ENCODE measurements around the gene SLC66A1. TPM values are rescaled to one million over a fixed set of nuclear protein-coding genes. Genes with fewer than 3 reads are reported as not detected.

The SLC66A1 gene
- total RNA-seq, 1 experiment from 2014 or later, result 24.0 TPM

GRCh38 chr1:19329188-19329587 lies 17.1 kb downstream of the SLC66A1 start:
- Mint-ChIP-seq H3K27ac (ENCODE audit: unreplicated experiment) (peak overlapping the region; percentile 10), H3K27me3 (ENCODE audit: insufficient read depth, unreplicated experiment) (no peaks in the 10 kb centered on the region), H3K4me1 (ENCODE audit: low read depth, unreplicated experiment) (no peaks in the 10 kb centered on the region), H3K36me3 (ENCODE audit: insufficient read depth, unreplicated experiment) (peaks cover 26% of the 10 kb centered on the region), H3K4me3 (ENCODE audit: unreplicated experiment) (no peak overlapping the region), H3K9me3 (ENCODE audit: unreplicated experiment) (no peaks in the 10 kb centered on the region)
- intact Hi-C loops (cut with micrococcal nuclease; ENCODE audit: unreplicated experiment), result no loop called here
- H3K4me3 ChIP-seq (ENCODE audit: low read depth, low read length), result no peak overlapping the region
- DNase-seq, result no peak
- POLR2A ChIA-PET, result interaction anchor here (0.6 kb wide), 1 partner anchor 114 kb away, joined by 4 read pairs; no protein-coding TSS in a partner anchor
- H3K4me1 ChIP-seq, result no peaks in the 10 kb centered on the region
- TF ChIP-seq, protein P1, sequence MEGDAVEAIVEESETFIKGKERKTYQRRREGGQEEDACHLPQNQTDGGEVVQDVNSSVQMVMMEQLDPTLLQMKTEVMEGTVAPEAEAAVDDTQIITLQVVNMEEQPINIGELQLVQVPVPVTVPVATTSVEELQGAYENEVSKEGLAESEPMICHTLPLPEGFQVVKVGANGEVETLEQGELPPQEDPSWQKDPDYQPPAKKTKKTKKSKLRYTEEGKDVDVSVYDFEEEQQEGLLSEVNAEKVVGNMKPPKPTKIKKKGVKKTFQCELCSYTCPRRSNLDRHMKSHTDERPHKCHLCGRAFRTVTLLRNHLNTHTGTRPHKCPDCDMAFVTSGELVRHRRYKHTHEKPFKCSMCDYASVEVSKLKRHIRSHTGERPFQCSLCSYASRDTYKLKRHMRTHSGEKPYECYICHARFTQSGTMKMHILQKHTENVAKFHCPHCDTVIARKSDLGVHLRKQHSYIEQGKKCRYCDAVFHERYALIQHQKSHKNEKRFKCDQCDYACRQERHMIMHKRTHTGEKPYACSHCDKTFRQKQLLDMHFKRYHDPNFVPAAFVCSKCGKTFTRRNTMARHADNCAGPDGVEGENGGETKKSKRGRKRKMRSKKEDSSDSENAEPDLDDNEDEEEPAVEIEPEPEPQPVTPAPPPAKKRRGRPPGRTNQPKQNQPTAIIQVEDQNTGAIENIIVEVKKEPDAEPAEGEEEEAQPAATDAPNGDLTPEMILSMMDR (IDR thresholded peaks at IDR 0.05; ENCODE audit: insufficient read depth in 1 of 2, low read depth in 1 of 2, low read length in 1 of 2, severe bottlenecking in 1 of 2, unreplicated experiment in 1 of 2), result no peak
- CTCF ChIA-PET, result no interaction called here
- no peaks in the 10 kb centered on the region for H3K27me3 ChIP-seq (replicated peaks; ENCODE audit: control insufficient read depth, insufficient read depth, low read length)
- no peaks in the 10 kb centered on the region for H3K9me3 ChIP-seq
- no peaks in the 10 kb centered on the region; the same call in 1 of the 2 replicates for H3K36me3 ChIP-seq (ENCODE audit: control insufficient read depth, insufficient read depth, low read length)
- BruUV-seq (replicated peaks), result no TSS peak

DNA sequence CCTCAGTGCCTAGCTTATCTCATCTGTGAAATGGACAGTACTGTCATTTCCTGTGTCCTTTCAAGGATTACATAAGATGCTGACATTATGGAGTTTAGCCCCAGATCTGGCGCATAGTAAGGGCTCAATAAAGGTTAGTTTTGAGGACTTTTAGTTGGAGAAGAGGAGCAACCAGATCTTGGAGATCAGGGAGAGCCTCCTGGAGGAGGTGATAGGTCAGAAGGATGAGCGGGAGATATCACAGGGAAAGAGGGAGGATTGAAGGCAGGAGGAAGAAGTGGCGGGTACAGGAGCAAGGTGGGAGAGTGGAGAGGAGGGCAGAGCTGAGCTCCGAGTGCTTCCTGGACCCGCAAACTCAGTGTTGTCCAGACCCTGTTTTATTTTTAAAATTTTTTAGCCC lies 17.5 kb downstream of the SLC66A1 start:
- Histone ChIP-seq H3K27me3 (replicated peaks; ENCODE audit: control insufficient read depth, insufficient read depth, low read length) (no peaks in the 10 kb centered on the region), H3K4me1 (no peaks in the 10 kb centered on the region), H3K9me3 (no peaks in the 10 kb centered on the region), H3K36me3 (ENCODE audit: control insufficient read depth, insufficient read depth, low read length) (no peaks in the 10 kb centered on the region; the same call in 1 of the 2 replicates), H3K4me3 (ENCODE audit: low read depth, low read length) (no peak overlapping the region)
- CTCF ChIA-PET, result no interaction called here
- Mint-ChIP-seq H3K4me1 (ENCODE audit: low read depth, unreplicated experiment) (no peaks in the 10 kb centered on the region), H3K27me3 (ENCODE audit: insufficient read depth, unreplicated experiment) (no peaks in the 10 kb centered on the region), H3K36me3 (ENCODE audit: insufficient read depth, unreplicated experiment) (peaks cover 30% of the 10 kb centered on the region), H3K4me3 (ENCODE audit: unreplicated experiment) (no peak overlapping the region), H3K9me3 (ENCODE audit: unreplicated experiment) (no peaks in the 10 kb centered on the region), H3K27ac (ENCODE audit: unreplicated experiment) (peak overlapping the region; percentile 10)
- intact Hi-C loops (cut with micrococcal nuclease; ENCODE audit: unreplicated experiment), result no loop called here
- no peak for DNase-seq
- TF ChIP-seq, protein P1 (IDR thresholded peaks at IDR 0.05; ENCODE audit: insufficient read depth in 1 of 2, low read depth in 1 of 2, low read length in 1 of 2, severe bottlenecking in 1 of 2, unreplicated experiment in 1 of 2), result no peak
- no TSS peak for BruUV-seq (replicated peaks)
- POLR2A ChIA-PET, result interaction anchor here (0.6 kb wide), 1 partner anchor 115 kb away, joined by 4 read pairs; no protein-coding TSS in a partner anchor

DNA sequence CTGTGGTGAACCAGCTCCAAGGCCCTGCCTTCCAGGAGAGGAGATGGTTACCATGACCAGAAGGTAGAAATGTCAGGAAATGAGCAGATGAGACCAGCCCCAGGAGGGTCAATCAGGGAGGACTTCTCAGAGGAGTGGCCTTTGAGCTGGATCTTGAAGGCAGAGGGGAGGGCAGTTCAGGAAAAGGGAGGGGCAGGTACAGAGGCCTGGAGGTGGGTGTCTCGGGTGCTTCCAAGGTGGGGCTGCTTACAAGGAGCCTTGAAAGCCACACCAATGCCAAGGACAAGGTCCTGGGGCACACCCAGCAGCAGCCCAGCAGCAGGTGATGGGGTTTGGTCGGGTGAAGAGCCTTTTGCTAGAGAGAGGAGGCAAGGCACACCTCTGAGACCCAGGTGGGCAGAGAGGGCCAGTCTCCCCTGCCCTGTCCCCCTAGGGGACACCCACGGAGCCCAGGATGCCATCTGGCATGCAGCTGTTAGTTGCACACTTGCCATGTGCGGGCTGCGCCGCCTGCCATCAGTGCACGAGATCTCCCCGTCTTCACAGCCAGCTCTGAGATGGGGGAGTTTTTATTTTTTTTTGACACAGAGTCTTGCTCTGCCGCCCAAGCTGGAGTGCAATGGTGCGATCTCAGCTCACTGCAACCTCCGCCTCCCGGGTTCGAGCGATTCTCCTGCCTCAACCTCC lies 18.5 kb downstream of the SLC66A1 start:
- H3K27me3 ChIP-seq (replicated peaks; ENCODE audit: control insufficient read depth, insufficient read depth, low read length), result no peaks in the 10 kb centered on the region
- CTCF ChIA-PET, result no interaction called here

More for the DNA sequence above, 18.5 kb downstream of the SLC66A1 start:
- BruUV-seq (replicated peaks), result no TSS peak
- H3K4me1 Mint-ChIP-seq (ENCODE audit: low read depth, unreplicated experiment), result no peaks in the 10 kb centered on the region
- H3K36me3 Mint-ChIP-seq (ENCODE audit: insufficient read depth, unreplicated experiment), result peaks cover 37% of the 10 kb centered on the region
- H3K4me1 ChIP-seq, result no peaks in the 10 kb centered on the region
- TF ChIP-seq, protein P1 (IDR thresholded peaks at IDR 0.05; ENCODE audit: insufficient read depth in 1 of 2, low read depth in 1 of 2, low read length in 1 of 2, severe bottlenecking in 1 of 2, unreplicated experiment in 1 of 2), result no peak
- no peaks in the 10 kb centered on the region for H3K9me3 Mint-ChIP-seq (ENCODE audit: unreplicated experiment)
- DNase-seq, result no peak
- H3K4me3 Mint-ChIP-seq (ENCODE audit: unreplicated experiment), result no peak overlapping the region
- intact Hi-C loops (cut with micrococcal nuclease; ENCODE audit: unreplicated experiment), result no loop called here
- POLR2A ChIA-PET, result no interaction called here
- H3K27ac Mint-ChIP-seq (ENCODE audit: unreplicated experiment), result no peak overlapping the region
- H3K27me3 Mint-ChIP-seq (ENCODE audit: insufficient read depth, unreplicated experiment), result no peaks in the 10 kb centered on the region
- no peak overlapping the region for H3K4me3 ChIP-seq (ENCODE audit: low read depth, low read length)
- no peaks in the 10 kb centered on the region for H3K9me3 ChIP-seq
- H3K36me3 ChIP-seq (ENCODE audit: control insufficient read depth, insufficient read depth, low read length), result no peaks in the 10 kb centered on the region; the same call in 1 of the 2 replicates
